ENCODE results near the gene SETD3.

SETD3 gene

GRCh38 chr14:99516156-99516870 is 35.7 kb upstream of the SETD3 start:
- no peak for DNase-seq

DNA sequence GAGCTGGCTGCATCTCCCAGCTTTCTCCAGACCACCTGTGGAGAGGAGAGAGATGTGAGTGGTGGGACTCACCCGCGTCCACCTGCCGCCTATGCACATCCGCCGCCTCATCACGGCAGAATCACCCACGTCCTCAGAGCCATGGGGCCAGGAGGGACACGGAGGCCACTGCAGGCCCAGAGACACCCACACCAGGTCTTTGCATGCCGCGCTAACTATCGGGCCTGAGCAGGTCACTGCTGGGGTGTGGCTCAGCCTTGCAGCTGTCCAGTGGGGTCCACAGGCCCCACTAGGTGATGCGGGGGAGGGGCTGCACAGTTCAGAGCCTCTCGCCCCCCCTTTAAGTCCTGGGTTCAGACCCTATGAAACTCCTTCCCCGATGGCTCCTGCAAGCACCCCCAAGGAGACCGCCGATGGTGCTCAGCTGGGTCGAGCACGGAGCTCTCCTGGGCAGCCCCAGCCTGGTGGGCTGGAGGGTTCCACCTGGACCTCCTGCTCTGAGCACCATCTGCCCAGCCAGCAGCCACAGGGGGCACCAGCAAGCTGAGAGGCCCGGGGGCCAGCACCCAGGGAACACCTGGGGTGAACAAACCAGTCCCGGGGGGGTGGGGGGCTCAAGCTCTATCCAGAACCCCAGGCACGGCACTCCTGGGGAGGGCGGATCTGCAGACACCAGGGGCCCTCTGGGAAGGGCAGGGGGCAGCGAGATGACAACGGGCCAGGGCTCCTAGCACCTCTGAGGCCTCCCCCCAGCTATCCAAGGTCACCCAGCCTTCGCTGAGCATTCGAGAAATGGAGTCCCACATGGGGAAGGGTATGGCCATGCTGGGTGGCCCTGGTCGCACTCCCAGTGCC is 34.9 kb upstream of the SETD3 start:
- DNase-seq = no peak

DNA sequence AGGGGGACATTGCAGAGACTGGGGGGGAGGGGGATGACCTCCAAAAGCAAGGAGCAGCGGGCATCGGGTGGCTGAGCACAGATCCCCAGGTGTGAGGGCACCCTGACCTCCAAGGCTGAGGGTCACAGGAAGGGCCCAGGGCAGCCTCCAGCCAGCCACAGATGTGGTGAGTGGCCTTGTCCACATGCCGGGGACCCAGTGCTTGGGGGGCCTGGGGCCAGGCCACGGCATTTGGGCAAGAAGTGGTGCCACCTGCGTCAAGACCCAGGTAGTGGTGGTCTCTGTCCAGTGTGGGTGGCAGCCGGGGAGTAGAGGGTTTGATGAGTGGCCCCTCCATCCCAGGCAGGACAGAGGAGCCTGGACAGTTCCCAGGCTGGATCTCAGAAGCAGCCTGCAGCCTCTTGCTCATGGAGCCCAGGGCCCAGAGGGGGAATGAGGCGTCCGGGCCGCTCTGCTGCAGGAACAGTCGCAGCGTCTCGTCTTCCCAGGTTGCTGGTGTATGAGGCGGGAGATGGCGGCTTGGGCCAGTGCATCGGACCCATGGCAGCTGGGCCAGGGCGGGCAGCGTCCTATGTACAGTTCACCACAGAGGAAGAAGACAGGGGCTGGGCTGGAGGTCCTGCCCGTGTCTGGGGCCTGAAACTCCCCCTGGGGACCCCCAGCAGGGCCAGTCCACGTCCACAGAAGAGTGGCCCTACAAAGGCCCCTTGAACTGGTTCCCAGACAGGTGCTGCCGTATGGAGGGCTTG is 34.1 kb upstream of the SETD3 start:
- DNase-seq = no peak

GRCh38 chr14:99513946-99514551 is 33.4 kb upstream of the SETD3 start:
- no peak for DNase-seq

DNA sequence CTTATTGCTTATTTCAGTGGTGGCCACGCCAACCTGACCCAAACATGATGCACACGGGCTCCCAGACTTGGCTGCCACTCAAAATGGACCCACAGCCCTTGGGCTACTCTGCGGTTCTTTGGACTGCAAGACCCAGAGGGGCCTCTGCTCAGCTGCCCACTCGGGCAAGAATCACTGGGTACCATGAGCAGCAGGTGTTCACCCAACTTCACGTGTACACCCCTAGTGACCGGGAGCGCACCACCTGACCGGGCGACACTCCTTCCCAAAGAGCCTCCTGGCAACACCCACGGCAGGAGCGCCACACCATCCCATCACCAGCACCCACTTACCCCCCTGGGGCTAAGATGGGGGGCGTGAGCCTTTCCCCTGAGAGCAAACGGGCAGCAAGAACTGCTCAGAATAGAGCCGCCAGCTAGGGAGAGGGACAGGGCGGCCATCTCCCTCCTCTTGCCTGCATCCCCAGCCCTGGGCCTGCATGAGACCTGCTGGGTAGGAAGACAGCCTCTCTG is 32.6 kb upstream of the SETD3 start:
- DNase-seq = no peak

DNA sequence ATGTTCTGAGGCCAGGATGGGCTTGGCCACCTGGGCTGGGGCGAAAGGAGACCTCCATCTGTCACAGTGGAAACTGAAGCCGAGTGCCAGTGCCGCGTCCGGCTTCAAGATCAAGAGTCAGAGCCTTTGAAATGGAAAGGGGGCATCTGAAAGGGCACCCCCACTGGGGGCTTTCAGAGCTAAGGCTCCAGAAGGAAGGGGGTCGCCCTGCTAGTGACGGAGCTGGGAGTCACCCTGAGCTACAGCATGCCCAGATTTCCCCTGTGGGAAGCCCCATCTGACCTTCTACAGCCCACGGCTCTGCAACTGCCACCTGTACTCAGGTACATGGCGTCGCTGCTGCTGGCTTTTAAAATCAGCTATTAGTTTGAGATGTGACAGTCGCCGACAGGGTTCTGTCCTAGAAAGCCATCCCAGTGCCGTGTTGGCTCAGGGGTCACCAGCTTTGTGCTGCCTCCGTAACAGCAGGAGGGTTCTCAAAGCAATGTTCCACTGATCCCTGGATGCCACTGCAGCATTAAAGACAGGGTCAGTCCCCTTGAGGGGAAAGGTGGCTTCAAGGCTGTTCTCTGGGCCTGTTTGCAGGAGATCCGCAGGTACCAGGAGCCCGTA is 32.0 kb upstream of the SETD3 start:
- DNase-seq = no peak

DNA sequence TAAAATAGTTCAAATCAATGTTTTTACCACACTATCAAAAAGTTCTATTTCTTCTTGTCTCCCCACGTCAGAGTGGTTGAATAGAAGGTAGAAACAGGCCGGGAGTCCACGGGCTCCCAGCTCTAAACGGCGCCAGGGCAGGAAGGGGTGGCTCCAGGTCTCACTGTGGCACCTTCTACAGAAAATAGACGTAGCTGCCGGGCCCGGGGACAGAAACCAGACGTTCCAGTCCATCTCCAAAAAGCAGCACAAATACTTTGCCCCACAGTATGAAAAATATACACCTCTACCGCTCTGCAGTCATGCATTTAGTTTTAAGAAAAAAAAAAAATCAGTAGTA is 31.4 kb upstream of the SETD3 start:
- DNase-seq = no peak

GRCh38 chr14:99511421-99512109 is 30.9 kb upstream of the SETD3 start:
- DNase-seq = no peak

DNA sequence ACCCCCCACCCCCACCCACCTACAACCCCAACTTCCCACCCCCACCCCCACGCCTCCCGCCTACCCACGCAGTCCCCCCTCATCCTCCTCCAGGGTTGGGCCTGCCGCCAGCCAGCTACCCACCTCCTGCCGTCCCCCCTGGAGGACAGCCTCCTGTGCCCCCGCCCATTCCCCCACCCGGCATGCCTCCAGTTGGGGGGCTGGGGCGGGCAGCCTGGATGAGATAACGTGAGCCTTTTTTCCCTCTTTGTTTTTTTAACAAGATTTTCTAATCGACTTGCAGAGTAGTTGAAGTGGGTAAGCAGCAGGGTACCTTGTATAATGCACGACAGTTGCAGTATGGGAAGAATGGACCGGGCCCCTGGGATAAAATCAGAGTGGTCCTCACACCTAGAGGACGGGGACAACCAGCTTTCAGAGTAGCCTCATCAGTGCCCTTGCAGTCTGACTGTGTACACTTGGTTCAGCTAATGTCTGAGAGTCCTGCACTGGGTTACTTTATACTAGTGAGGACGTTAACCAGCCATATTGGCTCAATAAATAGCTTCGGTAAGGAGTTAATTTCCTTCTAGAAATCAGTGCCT is 30.0 kb upstream of the SETD3 start:
- DNase-seq = no peak

- no peak for DNase-seq
These were observed 29.4 kb upstream of the SETD3 start for GRCh38 chr14:99509871-99510555.

GRCh38 chr14:99508896-99509629 is 28.4 kb upstream of the SETD3 start:
- no peak for DNase-seq

- no peak for DNase-seq
These were observed 27.4 kb upstream of the SETD3 start for GRCh38 chr14:99507860-99508640.

- DNase-seq = no peak
These were observed 25.6 kb upstream of the SETD3 start for GRCh38 chr14:99506276-99506675.

DNA sequence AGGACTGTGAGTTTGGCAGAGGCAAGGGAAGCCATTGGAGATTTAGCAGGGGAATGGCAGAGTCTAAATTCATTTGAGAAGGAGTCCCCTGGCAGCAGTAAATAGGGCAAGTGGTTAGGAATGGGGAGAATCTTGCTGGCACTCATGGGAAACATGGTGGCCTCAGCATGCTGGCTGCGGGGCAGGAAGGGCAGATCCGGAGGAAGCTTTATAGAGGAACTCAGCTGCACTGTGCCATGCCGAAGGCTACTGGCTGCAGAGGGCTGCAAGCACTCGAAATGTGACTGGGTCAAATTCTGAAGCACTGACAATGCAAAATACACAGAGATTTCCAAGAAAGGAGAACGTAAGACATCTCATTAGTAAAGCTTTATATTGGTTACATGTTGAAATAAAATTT is 24.4 kb upstream of the SETD3 start:
- DNase-seq = no peak

DNA sequence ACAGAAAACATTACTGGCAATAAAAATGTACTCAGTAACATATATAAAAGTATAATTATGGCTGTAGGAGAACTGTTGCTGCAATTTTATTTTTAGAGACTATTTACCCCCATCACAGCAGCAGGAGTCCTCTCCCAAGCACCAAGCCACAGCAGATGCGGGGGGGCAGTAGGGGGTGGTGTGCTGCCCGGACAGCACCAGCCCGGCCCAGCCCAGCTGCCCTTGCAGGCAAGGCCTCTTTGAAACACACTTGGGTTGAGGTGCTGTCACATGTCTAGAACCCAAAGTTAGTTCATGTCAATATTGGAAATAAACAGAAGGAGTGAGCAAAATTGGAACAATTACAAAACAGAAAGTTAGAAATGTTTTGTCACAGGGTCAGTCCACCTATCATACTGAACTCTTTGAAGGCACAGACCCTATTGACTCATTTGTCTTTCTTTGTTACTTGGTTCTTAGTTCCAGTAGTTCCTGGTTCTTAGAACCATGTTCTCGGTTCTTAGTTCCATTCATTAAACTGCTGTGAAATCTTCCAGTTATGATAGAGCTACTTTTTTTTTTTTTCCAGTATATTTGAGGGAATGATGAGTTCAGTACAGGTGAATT is 23.3 kb upstream of the SETD3 start:
- no peak for DNase-seq

DNA sequence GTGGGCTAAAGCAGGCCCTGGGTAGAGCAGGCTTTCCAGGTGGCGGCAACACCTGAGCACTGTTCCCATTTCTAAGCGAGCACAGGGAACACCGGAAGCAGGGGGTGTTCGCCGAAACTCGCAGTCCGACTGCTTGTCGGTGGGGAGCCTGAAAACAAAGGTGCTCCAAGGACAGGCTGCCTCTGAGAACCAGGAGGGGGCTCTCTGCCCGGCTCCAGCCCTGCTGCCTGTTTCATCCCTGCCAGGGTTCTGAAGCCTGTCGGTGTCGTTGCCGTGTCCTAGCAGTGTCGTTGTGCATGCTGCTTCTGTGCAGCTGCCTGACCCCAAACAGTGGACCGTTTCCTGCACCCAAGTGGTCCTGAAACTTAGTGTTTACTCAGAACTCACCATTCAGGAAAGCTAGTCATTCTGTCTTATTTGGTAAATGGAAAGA is 22.3 kb upstream of the SETD3 start:
- DNase-seq = no peak

GRCh38 chr14:99497894-99498293 is 17.2 kb upstream of the SETD3 start:
- no peak for DNase-seq

GRCh38 chr14:99497341-99497740 is 16.7 kb upstream of the SETD3 start:
- DNase-seq = no peak

DNA sequence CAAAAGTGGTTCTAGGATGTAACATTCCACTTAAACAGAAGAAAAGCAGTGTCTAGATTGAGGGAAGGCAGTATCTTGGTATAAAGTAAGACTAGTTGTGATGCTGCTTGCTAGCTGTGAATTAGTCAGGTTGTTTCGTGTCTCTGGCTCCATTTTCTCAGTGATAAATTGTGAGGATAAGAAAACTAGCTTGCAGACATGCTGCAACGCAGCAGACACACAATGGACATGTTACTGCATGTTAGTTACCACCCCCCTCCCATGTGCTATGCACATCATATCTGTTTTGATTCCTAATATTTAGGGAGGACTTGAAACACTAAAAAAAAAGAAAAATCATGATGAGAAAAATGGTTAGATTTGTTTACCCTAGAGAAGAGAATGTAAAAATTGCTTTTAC is 3.4 kb upstream of the SETD3 start:
- DNase-seq = no peak
